Endothelial cell of umbilical vein (primary cell): ENCODE measurements around the gene SHISA6.

ENCODE experiments used
- CTCF ChIP-seq, 2 donors: IDR thresholded peaks; 1 replicate in 1 of 2; 2 replicates in 1 of 2; pipeline ENCODE4 v1.5.1; 2011; ENCODE audit warnings: low read length in 2 of 2, mild to moderate bottlenecking in 2 of 2, moderate library complexity in 2 of 2, control low read depth in 1 of 2, inconsistent platforms in 1 of 2, low read depth in 1 of 2; ENCODE audit not compliant: insufficient read depth in 1 of 2; ENCODE audit errors: extremely low read depth in 1 of 2
- EZH2 ChIP-seq: IDR thresholded peaks from 2 replicates; pipeline ENCODE4 v1.6.1; 2012; ENCODE audit warnings: borderline replicate concordance, low read depth, mild to moderate bottlenecking, moderate library complexity, low read length, inconsistent platforms; ENCODE audit not compliant: severe bottlenecking
- FOS ChIP-seq: IDR thresholded peaks from 2 replicates; pipeline ENCODE4 v1.6.1; 2011; ENCODE audit warnings: mild to moderate bottlenecking, low read length, moderate library complexity, borderline replicate concordance; ENCODE audit not compliant: insufficient read depth
- GATA2 ChIP-seq: IDR thresholded peaks from 2 replicates; pipeline ENCODE4 v1.7.0; 2011; ENCODE audit warnings: low read depth, mild to moderate bottlenecking, moderate library complexity, mixed read lengths, low read length; ENCODE audit not compliant: insufficient read length, insufficient read depth
- JUN ChIP-seq: IDR thresholded peaks from 2 replicates; pipeline ENCODE4 v1.6.1; 2011; ENCODE audit warnings: borderline replicate concordance, low read depth; ENCODE audit not compliant: insufficient read length, insufficient read depth
- MAX ChIP-seq: IDR thresholded peaks from 2 replicates; pipeline ENCODE4 v1.6.1; 2011; ENCODE audit not compliant: insufficient read depth, insufficient read length
- POLR2A ChIP-seq: IDR thresholded peaks from 2 replicates; pipeline ENCODE4 v1.6.1; 2012; ENCODE audit warnings: low read depth, mild to moderate bottlenecking, control low read depth, low read length
- POLR2AphosphoS5 ChIP-seq: IDR thresholded peaks from 2 replicates; pipeline ENCODE4 v1.6.1; 2012; ENCODE audit warnings: low read depth, mild to moderate bottlenecking, control low read depth, low read length, moderate library complexity; ENCODE audit not compliant: insufficient read depth

GRCh38 chr17:11388054-11388453 lies 147.0 kb downstream of the SHISA6 start:
- TF ChIP-seq CTCF (IDR thresholded peaks at IDR 0.05; ENCODE audit: extremely low read depth in 1 of 2, insufficient read depth in 1 of 2, low read depth in 1 of 2, low read length in 2 of 2) (no peak), POLR2A (no peak), POLR2AphosphoS5 (no peak), EZH2 (no peak), MAX (no peak), GATA2 (no peak), JUN (no peak), FOS (no peak)
